Panc1 (cell line): Measurements from ENCODE around the gene DCLRE1C.

Experiments used
- CTCF ChIP-seq: fragments of 450-650 bp; IDR thresholded peaks from 2 replicates; pipeline ENCODE4 v1.5.1; 2017; ENCODE audit warnings: mild to moderate bottlenecking
- POLR2AphosphoS5 ChIP-seq: IDR thresholded peaks from 2 replicates; pipeline ENCODE4 v1.6.1; 2012; ENCODE audit warnings: mild to moderate bottlenecking, low read depth, low read length, moderate library complexity
- SIN3A ChIP-seq: IDR thresholded peaks from 2 replicates; pipeline ENCODE4 v1.6.1; 2012; ENCODE audit warnings: low read depth, mild to moderate bottlenecking, low read length, moderate library complexity, borderline replicate concordance; ENCODE audit not compliant: insufficient read depth
- TCF7L2 ChIP-seq: IDR thresholded peaks from 2 replicates; pipeline ENCODE4 v1.6.1; 2011; ENCODE audit warnings: mild to moderate bottlenecking, low read depth, low read length, inconsistent platforms
- TF ChIP-seq, protein P1 (sequence below), 2 experiments: IDR thresholded peaks; 2 replicates each; pipeline ENCODE4 v1.6.1; 2011 to 2012; ENCODE audit warnings: low read depth in 2 of 2, control low read depth in 1 of 2, low read length in 1 of 2, mild to moderate bottlenecking in 1 of 2, moderate library complexity in 1 of 2; ENCODE audit not compliant: insufficient read depth in 1 of 2

DNA sequence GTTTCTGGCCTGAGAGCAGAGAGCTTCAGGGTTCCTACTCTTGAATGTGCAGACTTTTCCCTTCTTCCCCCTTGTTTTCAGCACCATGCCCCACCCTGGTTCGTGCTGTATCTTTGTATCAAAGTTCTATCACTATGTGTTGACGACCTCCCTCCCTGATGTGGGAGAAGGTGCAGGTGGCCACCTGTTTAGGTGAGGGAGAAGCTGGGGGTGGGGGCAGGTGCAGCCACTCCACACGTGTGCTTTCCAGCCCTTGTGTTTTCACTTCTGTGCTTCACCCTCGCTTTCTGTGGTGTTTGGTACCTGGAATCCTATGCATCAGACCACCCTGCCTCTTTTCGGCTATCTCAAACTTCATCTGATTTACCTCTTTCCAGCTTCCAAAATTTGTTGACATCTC, 94.9 kb downstream of the DCLRE1C start:
- TF ChIP-seq CTCF, result no peak
- no peak for TF ChIP-seq SIN3A
- TF ChIP-seq, protein P1, sequence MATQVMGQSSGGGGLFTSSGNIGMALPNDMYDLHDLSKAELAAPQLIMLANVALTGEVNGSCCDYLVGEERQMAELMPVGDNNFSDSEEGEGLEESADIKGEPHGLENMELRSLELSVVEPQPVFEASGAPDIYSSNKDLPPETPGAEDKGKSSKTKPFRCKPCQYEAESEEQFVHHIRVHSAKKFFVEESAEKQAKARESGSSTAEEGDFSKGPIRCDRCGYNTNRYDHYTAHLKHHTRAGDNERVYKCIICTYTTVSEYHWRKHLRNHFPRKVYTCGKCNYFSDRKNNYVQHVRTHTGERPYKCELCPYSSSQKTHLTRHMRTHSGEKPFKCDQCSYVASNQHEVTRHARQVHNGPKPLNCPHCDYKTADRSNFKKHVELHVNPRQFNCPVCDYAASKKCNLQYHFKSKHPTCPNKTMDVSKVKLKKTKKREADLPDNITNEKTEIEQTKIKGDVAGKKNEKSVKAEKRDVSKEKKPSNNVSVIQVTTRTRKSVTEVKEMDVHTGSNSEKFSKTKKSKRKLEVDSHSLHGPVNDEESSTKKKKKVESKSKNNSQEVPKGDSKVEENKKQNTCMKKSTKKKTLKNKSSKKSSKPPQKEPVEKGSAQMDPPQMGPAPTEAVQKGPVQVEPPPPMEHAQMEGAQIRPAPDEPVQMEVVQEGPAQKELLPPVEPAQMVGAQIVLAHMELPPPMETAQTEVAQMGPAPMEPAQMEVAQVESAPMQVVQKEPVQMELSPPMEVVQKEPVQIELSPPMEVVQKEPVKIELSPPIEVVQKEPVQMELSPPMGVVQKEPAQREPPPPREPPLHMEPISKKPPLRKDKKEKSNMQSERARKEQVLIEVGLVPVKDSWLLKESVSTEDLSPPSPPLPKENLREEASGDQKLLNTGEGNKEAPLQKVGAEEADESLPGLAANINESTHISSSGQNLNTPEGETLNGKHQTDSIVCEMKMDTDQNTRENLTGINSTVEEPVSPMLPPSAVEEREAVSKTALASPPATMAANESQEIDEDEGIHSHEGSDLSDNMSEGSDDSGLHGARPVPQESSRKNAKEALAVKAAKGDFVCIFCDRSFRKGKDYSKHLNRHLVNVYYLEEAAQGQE (IDR thresholded peaks at IDR 0.05; ENCODE audit: insufficient read depth in 1 of 2, low read depth in 2 of 2, low read length in 1 of 2), result no peak
- TF ChIP-seq POLR2AphosphoS5, result no peak
- no peak for TF ChIP-seq TCF7L2
